ENCODE data around the gene VAV3. TPM values are rescaled to one million over a fixed set of nuclear protein-coding genes. Genes with fewer than 3 reads are reported as not detected.

VAV3 gene
- total and polyA plus RNA-seq, 2 of the 8 experiments (the other 6 are each of a cell fraction or from before 2014, with no cell fraction given) = 2.9 to 7.9 TPM

DNA sequence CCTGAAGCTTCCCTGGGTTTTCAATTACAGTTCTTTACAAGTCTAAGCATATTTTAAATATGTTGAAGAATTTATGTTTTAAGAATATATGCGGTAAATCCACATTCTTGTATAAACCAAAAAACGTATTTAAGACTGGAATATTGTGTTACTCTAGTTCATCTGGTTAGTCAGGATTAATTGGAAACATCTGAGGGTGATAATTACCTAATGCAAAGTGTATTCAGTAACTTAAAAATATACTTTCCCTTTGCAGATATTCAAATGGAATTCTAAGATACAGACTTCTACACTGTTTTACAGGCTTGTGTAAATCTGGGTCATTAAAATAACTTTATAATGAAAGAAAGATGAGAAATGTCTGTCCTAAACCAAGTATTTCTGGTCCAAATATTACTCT, 302.0 kb downstream of the VAV3 start:
- no peaks in the 10 kb centered on the region for H3K27me3 ChIP-seq (replicated peaks in 1 of 4; ENCODE audit: control insufficient read depth in 3 of 4, extremely low read depth in 1 of 4, insufficient read depth in 3 of 4, low read length in 3 of 4)
- H3K18ac ChIP-seq (ENCODE audit: extremely low read depth, low read length) = no peak overlapping the region
- CTCF ChIA-PET (ENCODE audit: partially characterized antibody) = no interaction called here
- DNase-seq (ENCODE audit: low read depth in 1 of 2, low spot score in 2 of 2) (no peak), FAIRE-seq (no peak)
- no peak overlapping the region for H3K27ac ChIP-seq (ENCODE audit: low read depth, low read length)
- no peak overlapping the region for H3K9ac ChIP-seq (replicated peaks in 1 of 4; ENCODE audit: extremely low read depth in 1 of 4, low read depth in 3 of 4, low read length in 3 of 4)
- H3K4me1 ChIP-seq (replicated peaks in 1 of 4; ENCODE audit: control insufficient read depth in 3 of 4, insufficient read depth in 4 of 4, low read length in 3 of 4) = no peaks in the 10 kb centered on the region
- H3K4me3 ChIP-seq (ENCODE audit: extremely low read depth in 1 of 4, insufficient read depth in 2 of 4, low read depth in 3 of 4, low read length in 4 of 4) = no peak overlapping the region
- no peak overlapping the region for H2BK15ac ChIP-seq (ENCODE audit: low read length)
- H3K4ac ChIP-seq (replicated peaks; ENCODE audit: insufficient read length, low read depth, low read length) = no peak overlapping the region
- H2BK20ac ChIP-seq (ENCODE audit: low read length) = no peak overlapping the region
- H3K79me1 ChIP-seq (ENCODE audit: low read depth, low read length) = no peaks in the 10 kb centered on the region
- H4K8ac ChIP-seq (ENCODE audit: extremely low read depth, insufficient read depth, low read length) = no peak overlapping the region
- H3K36me3 ChIP-seq (ENCODE audit: control insufficient read depth in 2 of 4, insufficient read depth in 4 of 4, low read length in 3 of 4) = no peaks in the 10 kb centered on the region
- no peak overlapping the region for H4K5ac ChIP-seq (ENCODE audit: insufficient read length, low read depth, low read length)
- H3K9me3 ChIP-seq (ENCODE audit: insufficient read depth in 2 of 2, low read depth in 1 of 2, low read length in 1 of 2) = no peaks in the 10 kb centered on the region
- no peak overlapping the region for H3K56ac ChIP-seq (replicated peaks; ENCODE audit: insufficient read length, low read depth, low read length)
- H2BK12ac ChIP-seq (ENCODE audit: low read depth, low read length) = no peak overlapping the region
- no peak overlapping the region for H3K4me2 ChIP-seq (ENCODE audit: insufficient read depth in 1 of 2, low read depth in 2 of 2, low read length in 2 of 2)
- no peaks in the 10 kb centered on the region for H4K20me1 ChIP-seq (replicated peaks in 1 of 2; ENCODE audit: control insufficient read depth in 1 of 2, insufficient read depth in 2 of 2, low read length in 2 of 2)
- no peaks in the 10 kb centered on the region for H3K23me2 ChIP-seq (ENCODE audit: low read depth, low read length)
- WGBS, 2 experiments (ENCODE audit: extremely low coverage in 1 of 2, insufficient coverage in 1 of 2, insufficient read length in 1 of 2, insufficient replicate concordance in 2 of 2, low coverage in 1 of 2, low lambda C conversion rate in 2 of 2, missing lambda C conversion rate in 1 of 2) = 91% methylated on average over 2 of the region's 2 CpGs; no CpG with 5 or more reads in 1 of the 2 experiments
- H2BK5ac ChIP-seq (ENCODE audit: low read depth, low read length) = no peak overlapping the region
- POLR2A ChIA-PET (ENCODE audit: partially characterized antibody) = no interaction called here
- no peaks in the 10 kb centered on the region for H3K79me2 ChIP-seq (ENCODE audit: control insufficient read depth in 1 of 2, insufficient read depth in 2 of 2, low read length in 2 of 2)
- no peak overlapping the region for H3K23ac ChIP-seq (ENCODE audit: insufficient read length)
- H2BK120ac ChIP-seq (replicated peaks; ENCODE audit: low read depth, low read length) = no peak overlapping the region
- H2AK5ac ChIP-seq (ENCODE audit: low read depth, low read length) = no peak overlapping the region
- H3K14ac ChIP-seq (ENCODE audit: insufficient read length) = no peak overlapping the region
- H2AFZ ChIP-seq (ENCODE audit: low read length) = no peak overlapping the region
- no peak overlapping the region for H4K91ac ChIP-seq (replicated peaks; ENCODE audit: insufficient read length, low read length)
- TF ChIP-seq SIN3A (conservative IDR thresholded peaks at IDR 0.05 in 1 of 2, IDR thresholded peaks at IDR 0.05 in 1 of 2; ENCODE audit: low read depth in 1 of 2, low read length in 2 of 2) = no peak
- TF ChIP-seq, protein P1, sequence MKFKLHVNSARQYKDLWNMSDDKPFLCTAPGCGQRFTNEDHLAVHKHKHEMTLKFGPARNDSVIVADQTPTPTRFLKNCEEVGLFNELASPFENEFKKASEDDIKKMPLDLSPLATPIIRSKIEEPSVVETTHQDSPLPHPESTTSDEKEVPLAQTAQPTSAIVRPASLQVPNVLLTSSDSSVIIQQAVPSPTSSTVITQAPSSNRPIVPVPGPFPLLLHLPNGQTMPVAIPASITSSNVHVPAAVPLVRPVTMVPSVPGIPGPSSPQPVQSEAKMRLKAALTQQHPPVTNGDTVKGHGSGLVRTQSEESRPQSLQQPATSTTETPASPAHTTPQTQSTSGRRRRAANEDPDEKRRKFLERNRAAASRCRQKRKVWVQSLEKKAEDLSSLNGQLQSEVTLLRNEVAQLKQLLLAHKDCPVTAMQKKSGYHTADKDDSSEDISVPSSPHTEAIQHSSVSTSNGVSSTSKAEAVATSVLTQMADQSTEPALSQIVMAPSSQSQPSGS (IDR thresholded peaks at IDR 0.05; ENCODE audit: low read length) = no peak
- TF ChIP-seq SIRT6 (IDR thresholded peaks at IDR 0.05; ENCODE audit: low read length) = no peak
- TF ChIP-seq, protein P2, sequence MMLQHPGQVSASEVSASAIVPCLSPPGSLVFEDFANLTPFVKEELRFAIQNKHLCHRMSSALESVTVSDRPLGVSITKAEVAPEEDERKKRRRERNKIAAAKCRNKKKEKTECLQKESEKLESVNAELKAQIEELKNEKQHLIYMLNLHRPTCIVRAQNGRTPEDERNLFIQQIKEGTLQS (IDR thresholded peaks at IDR 0.05; ENCODE audit: insufficient read depth, low read depth, low read length) = no peak
- TF ChIP-seq KDM4A (IDR thresholded peaks at IDR 0.05; ENCODE audit: low read depth, low read length, severe bottlenecking) = no peak
- no peak for TF ChIP-seq EP300 (IDR thresholded peaks at IDR 0.05; ENCODE audit: borderline replicate concordance in 1 of 2, low read depth in 2 of 2, low read length in 2 of 2)
- no peak for TF ChIP-seq TAF1 (IDR thresholded peaks at IDR 0.05; ENCODE audit: low read depth, low read length)
- no peak for TF ChIP-seq RFX5 (IDR thresholded peaks at IDR 0.05; ENCODE audit: borderline replicate concordance, low read depth, low read length)
- TF ChIP-seq EZH2 (IDR thresholded peaks at IDR 0.05; ENCODE audit: low read depth, low read length, severe bottlenecking) = no peak
- TF ChIP-seq POLR2A (IDR thresholded peaks at IDR 0.05; ENCODE audit: control extremely low read depth in 1 of 2, low read depth in 2 of 2, low read length in 2 of 2) = no peak
- TF ChIP-seq SIX5 (IDR thresholded peaks at IDR 0.05; ENCODE audit: low read depth, low read length) = no peak
- TF ChIP-seq CHD2 (IDR thresholded peaks at IDR 0.05; ENCODE audit: low read length) = no peak
- TF ChIP-seq SRF (IDR thresholded peaks at IDR 0.05; ENCODE audit: low read depth, low read length) = no peak
